ENCODE measurements around the gene FMN1.
"Not testable (repeated sequence)": the region's sequence is repeated elsewhere in the genome, so short reads cannot be mapped to it uniquely, and the experiment has no call there.

FMN1 gene

DNA sequence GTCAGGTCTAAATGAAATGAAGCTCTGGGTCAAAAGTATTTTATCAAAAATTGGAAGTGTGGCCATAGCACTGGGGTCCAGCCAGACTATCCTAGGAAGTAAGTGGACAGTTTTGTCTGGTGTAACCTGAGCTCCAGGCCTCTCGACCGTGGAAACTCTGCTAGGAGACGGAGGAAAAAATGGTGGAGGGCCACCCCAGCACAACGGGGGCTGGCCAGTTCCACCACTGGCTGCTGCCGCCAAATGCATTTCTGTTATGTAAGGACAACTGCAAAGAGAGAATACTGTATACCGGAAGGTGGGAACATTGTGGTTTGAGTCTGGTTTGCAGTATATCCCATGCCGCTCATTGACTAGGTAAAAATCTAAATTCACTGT is 241.0 kb downstream of the FMN1 start:
- no peak for DNase-seq

DNA sequence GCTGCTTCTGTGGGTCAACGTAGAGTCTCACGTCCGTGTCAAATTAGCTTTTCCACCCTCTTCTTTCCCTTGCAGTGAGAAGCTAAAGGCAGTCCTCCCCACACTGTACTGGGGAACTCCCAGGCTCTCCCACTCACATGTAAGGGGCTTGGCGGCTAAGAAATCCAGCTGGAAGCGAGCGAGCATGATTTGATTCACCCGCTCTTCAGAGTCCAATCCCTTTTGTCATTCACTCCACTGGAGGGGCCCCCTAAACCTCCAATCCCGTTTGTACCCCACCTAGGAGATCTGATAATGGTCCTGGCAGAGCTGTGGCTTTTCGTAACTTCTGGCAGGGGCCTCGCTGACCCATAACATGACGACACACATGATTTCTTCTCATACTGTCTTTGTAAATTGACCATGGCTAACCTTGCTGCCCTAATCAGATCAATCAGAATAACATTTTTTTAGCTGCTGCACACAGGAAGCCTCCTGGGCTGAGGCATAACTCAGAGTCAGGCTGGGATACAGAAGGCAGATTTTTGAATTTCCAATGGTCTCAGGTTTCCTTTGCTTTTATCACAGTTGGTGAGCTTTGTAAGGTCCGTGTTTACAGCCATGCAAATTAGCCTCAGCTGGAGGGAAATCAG is 241.5 kb downstream of the FMN1 start:
- DNase-seq = no peak

- DNase-seq = no peak
These were observed 242.6 kb downstream of the FMN1 start for GRCh38 chr15:32951736-32952464.

DNA sequence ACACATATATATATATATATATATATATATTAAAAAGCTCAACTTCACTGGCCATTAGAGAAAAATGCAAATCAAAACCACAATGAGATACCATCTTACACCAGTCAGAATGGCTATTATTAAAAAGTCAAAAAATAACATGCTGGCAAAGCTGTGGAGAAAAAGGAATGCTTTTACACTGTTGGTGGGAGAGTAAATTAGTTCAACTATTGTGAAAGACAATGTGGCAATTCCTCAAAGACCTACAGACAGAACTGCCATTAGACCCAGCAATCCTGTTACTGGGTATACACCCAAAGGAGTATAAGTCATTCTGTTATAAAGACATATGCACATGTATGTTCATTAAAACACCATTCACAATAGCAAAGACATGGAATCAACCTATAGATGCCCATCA is 244.5 kb downstream of the FMN1 start:
- DNase-seq = not testable (repeated sequence)

DNA sequence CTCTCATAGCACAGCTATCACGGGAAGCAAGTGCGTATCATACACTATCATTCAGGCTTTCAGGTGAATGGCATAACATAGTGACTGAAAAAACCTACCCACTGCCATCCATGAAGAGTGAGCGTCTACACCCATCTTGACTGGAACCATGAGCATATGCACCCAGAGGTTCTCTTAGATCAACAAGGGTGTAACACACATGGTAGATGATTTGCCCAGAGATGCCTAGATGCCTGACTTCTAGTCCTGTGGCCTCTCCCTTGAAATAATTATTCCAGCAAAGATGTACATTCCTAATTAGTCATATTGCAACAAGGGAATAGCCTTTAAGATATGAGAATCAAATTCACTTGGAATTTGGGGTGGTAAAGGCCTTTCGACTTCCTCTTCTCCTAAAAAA is 248.3 kb downstream of the FMN1 start:
- DNase-seq = no peak

DNA sequence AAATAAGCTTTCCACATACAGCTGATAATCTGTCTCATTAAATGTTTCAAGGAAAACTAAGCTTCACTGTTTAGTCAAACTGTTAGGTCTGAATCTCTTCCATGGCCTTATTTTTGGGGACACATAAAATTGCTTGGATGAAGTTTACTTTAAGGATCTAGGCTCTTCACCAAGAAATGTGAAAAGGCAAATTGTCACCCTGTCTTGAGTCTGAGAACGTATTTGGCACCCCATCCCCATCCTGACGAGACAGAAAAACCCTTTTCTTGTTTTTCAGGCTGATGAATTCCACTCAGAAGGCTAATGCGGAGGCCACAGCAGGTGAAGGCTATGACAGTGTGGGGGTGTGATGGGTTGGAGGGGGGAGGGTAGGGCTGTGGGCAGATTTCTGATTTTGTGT is 250.1 kb downstream of the FMN1 start:
- DNase-seq = no peak

DNA sequence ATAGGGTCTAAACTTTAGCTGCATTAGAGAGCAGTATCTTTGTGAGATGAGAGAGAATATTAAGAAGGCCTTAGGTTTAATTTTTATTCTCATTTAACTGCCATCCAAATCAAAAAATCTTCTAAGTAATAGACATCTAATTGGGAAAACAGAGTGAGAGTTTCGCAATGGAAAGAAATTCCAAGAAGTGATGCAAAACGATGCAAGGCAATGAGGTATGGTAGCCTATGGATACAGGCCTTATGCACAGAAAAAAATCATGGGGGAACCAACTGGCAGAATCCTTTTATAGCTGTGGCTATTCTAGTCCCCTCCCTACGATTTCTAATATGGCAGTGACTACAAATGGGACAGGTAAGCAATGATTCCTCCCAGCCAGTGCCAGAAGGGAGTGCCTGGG is 250.8 kb downstream of the FMN1 start:
- no peak for DNase-seq

- DNase-seq = no peak
These were observed 252.1 kb downstream of the FMN1 start for GRCh38 chr15:32942401-32942841.

- no peak for DNase-seq
These were observed 252.7 kb downstream of the FMN1 start for GRCh38 chr15:32941823-32942222.

DNA sequence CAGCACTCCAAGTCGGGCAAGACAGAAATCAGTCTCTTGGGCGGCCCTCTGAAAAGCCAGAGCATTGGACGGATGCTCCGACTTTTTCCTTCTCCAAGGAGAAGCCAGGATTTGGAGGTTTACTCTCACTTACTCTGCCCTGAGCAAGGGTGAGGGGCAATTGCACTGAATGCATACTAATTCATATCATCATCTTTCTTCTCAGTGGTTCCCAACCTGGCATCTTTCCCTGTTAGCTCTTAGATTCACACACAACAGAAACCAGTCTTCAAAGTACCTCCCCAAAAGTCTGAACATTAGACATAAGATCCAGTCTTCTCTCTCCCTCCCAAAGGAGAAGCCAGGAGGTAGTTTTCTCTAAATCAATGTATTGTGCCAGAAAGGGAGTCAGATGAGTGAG is 257.5 kb downstream of the FMN1 start:
- DNase-seq = no peak

GRCh38 chr15:32936283-32936918 is 258.1 kb downstream of the FMN1 start:
- DNase-seq = no peak

DNA sequence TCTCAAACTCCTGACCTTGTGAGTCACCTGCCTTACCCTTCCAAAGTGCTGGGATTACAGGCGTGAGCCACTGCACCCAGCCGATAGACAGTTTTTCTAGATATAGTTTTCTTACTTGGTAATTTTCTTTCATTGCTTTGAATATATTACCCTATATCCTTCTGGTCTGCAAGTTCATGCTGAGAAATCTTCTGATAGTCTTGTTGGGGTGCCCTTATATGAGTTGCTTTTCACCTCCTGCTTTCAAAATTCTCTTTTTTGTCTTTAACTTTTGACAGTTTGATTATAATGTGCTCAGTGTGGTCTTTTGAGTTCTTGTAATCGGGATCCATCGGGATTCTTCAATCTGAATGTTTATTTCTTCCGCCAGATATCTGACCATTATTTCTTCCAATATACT is 259.4 kb downstream of the FMN1 start:
- DNase-seq = no peak

DNA sequence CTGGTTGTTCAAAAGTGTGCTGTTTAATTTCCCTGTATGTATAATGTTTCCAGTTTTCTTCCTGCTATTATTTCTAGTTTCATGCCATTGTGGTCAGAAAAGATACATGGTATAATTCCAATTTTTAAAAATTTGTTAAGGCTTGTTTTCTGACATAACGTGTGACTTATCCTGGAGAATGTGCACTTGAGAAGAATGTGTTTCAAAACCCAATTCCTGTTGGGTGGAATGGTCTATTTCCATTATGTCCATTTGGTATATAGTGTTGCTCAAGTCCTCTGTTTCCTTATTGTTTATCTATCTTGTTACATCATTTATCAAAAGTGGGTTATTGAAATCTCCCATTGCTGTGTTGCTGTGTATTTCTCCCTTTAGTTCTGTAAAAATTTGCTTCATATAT is 261.3 kb downstream of the FMN1 start:
- no peak for DNase-seq

DNA sequence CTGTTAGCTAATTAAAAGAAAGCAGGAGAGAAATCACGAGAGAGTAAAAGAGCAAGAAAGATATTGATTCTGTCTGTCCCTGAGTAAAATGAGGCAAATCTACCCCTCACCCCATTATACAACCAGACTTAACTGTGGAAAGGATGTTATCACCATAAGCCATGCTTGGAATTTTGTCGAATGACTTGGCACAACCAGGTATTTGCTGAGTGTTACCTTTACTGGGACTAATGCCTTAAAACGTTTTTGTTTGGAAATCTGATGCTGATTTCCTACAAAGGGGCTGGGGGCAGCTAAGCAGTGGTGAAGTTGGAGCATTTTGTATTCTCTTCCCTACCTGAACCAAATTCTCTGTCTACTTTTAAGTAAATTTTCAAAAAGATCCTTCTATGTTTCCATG is 265.6 kb downstream of the FMN1 start:
- DNase-seq = no peak

GRCh38 chr15:32927124-32927523 is 267.4 kb downstream of the FMN1 start:
- no peak for DNase-seq

GRCh38 chr15:32923176-32923575 is 271.3 kb downstream of the FMN1 start:
- no peak for DNase-seq

DNA sequence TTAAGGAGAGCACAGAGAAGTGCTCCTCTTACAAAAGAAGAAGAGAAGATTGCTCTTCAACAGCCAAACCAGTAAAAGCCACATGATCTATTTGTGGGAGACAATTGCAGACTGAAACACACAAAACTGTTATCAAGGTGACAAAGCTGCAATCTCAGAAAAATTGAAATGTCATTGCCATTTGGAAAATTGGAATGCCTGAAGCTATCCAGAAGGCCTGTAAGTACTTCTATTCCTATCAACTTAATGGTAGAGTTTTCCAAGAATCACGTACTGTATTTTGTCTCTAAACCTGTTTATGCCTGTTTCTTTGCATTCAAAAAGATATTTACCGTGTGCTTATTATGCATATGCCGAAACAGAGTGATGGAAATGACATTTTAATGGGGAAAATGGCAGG is 272.0 kb downstream of the FMN1 start:
- DNase-seq = no peak

GRCh38 chr15:32919749-32920414 is 274.6 kb downstream of the FMN1 start:
- no peak for DNase-seq

GRCh38 chr15:32918547-32918946 is 276.0 kb downstream of the FMN1 start:
- no peak for DNase-seq

DNA sequence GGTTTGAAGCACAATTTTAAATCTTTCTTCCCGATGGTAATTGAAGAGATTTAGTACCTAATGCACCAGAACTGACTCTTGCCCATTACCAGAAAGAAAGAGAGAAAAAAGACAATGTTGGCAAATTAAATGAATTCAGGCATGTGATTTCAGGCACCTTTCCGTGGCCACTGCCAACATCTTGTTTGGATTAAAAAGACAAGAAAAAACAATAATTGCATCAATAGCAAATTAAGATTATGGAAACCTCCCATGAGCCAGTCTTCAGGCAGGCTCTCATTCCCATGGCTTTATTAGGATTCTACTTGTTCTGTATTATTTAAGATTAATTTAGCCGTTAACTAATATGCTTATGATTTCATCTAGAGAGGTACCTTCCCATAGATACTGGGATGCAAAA is 283.7 kb downstream of the FMN1 start:
- no peak for DNase-seq

GRCh38 chr15:32909431-32909830 is 285.1 kb downstream of the FMN1 start:
- no peak for DNase-seq

- DNase-seq = no peak
These were observed 285.6 kb downstream of the FMN1 start for GRCh38 chr15:32908872-32909271.

DNA sequence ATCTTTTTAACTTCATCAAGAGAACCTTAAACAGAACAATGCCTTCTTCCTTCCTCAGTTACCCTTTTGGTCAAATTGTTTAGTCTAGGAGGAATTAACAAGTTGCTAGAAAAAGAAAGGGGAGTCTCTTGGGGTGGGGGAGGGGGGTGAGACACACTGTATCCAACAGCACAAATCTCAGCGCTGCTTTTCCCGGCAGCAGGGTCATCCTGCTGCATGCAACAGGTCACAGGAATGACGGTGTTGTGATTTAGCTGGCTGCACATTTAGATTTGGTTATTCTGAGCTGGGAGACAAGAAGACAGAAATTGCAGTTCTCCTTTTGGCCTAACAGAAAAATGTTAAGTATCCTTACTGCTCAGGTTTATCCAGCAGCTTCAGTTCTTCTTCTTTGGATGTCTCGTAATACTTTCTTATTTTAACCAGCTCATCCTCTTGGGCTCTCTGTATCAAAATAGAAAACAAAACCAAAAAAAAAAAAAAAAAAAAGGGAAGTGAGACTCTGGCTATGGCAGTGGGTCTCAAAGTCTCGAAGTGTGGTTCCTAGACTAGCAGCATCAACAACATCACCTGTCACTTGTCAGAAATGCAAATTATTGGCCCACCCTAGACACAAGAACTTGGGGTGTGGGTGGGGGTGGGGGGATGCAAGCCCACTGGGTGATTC is 286.2 kb downstream of the FMN1 start:
- DNase-seq = no peak

Measured in NCI-H146 (cell line).